Sigmoid colon (tissue), 7 donors: ENCODE results near the gene BCL3. TPM values are rescaled to one million over a fixed set of nuclear protein-coding genes. Genes with fewer than 3 reads are reported as not detected.

Source experiments
- DNase-seq: peaks from one replicate; pipeline ENCODE4 v3.0.0-alpha.2; 2019
- H3K27ac ChIP-seq, 4 donors: fragments of 200-600 bp; sonication (generic); one replicate each; pipeline ENCODE4 v1.5.1; 2016 to 2019; ENCODE audit warnings: mild to moderate bottlenecking in 1 of 4
- H3K27me3 ChIP-seq, 3 donors: fragments of 200-600 bp; sonication (generic); one replicate each; pipeline ENCODE4 v1.5.1; 2019; ENCODE audit warnings: mild to moderate bottlenecking in 1 of 3
- H3K36me3 ChIP-seq, 4 donors: fragments of 200-600 bp; sonication (generic); one replicate each; pipeline ENCODE4 v1.5.1; 2016 to 2019
- H3K4me1 ChIP-seq, 4 donors: fragments of 200-600 bp; sonication (generic); one replicate each; pipeline ENCODE4 v1.5.1; 2017 to 2019
- H3K4me3 ChIP-seq, 4 donors: fragments of 200-600 bp; sonication (generic); one replicate each; pipeline ENCODE4 v1.5.1; 2017 to 2019; ENCODE audit warnings: mild to moderate bottlenecking in 2 of 4, moderate library complexity in 1 of 4
- H3K9me3 ChIP-seq, 4 donors: fragments of 200-600 bp in 3 of 4; sonication (generic) in 3 of 4; one replicate each; pipeline versions ENCODE4 v1.5.1 to v1.6.1; 2013 to 2019
- EP300 ChIP-seq, 4 donors: sonication (generic); formaldehyde crosslinking; IDR thresholded peaks; one replicate each; pipeline ENCODE4 v1.6.1; 2017; ENCODE audit warnings: antibody characterized with exemption in 4 of 4
- POLR2A ChIP-seq, 2 donors: fragments of 450-650 bp; IDR thresholded peaks; one replicate each; pipeline ENCODE4 v1.6.1; 2016; ENCODE audit warnings: antibody characterized with exemption in 2 of 2, mild to moderate bottlenecking in 2 of 2, moderate library complexity in 2 of 2
- POLR2AphosphoS5 ChIP-seq, 4 donors: sonication (generic); formaldehyde crosslinking; IDR thresholded peaks; one replicate each; pipeline ENCODE4 v1.6.1; 2017; ENCODE audit warnings: antibody characterized with exemption in 4 of 4
- WGBS, 2 donors: extraction: QIAGEN DNeasy Blood & Tissue Kit; methylation state at CpG; one replicate each; pipeline ENCODE4 v1.1.7; 2013; 5-methylcytosine and 5-hydroxymethylcytosine counted together
- intact Hi-C: fragments of 100-400 bp; cut with DNase I; formaldehyde crosslinking; loops from one replicate; pipeline ENCODE4 v1.15.1; 2023
- polyA plus RNA-seq, 3 donors: library from polyadenylated mRNA; stranded (reverse); fragments of 200-250 nt; gene quantifications; one replicate each; pipeline ENCODE4 v1.2.3, GENCODE V29; 2013
- total RNA-seq, 4 donors: library from RNA; depleted of rRNA; stranded (reverse); fragments of >200 nt; gene quantifications; one replicate each; pipeline ENCODE4 v1.1.0, GENCODE V29; 2016
- TF ChIP-seq, protein P1 (sequence below), 4 experiments: fragments of 450-650 bp in 3 of 4; fragments of 200-600 bp in 1 of 4; IDR thresholded peaks; one replicate each; pipeline ENCODE4 v1.5.1; 2016 to 2019; ENCODE audit warnings: antibody characterized with exemption in 4 of 4, mild to moderate bottlenecking in 3 of 4, moderate library complexity in 2 of 4
- donor health status: healthy with polysubstance abuse.
- donor health status: Bipolar disorder and iron deficiency.
- donor health status: healthy.

Gene BCL3
- total and polyA plus RNA-seq, 7 donors: 13.9 to 104 (median 44.4) TPM

DNA sequence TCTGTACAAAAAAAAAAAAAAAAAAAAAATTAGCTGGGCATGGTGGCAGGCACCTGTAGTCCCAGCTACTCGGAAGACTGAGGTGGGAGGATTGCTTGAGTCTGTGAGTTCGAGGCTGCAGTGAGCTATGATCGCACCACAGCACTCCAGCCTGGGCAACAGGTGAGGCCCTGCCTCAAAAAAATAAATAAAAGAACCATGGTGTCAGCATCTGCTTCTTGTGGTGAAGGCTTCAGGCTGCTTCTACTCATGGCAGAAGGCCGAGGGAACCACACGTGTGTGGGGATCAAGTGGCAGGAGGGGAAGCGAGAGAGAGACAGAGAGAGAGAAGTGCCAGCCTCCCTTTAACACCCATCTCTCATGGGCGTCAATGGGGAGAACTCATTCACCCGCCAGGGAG lies 13.5 kb downstream of the BCL3 start:
- Histone ChIP-seq H3K4me1 (peaks cover 0 to 26% (median 21%) of the 10 kb centered on the region in 4 donors), H3K9me3 (no peaks in the 10 kb centered on the region), H3K27ac (no peak overlapping the region), H3K4me3 (no peak overlapping the region), H3K36me3 (peaks cover 0 to 34% (median 10%) of the 10 kb centered on the region in 4 donors), H3K27me3 (no peaks in the 10 kb centered on the region)
- TF ChIP-seq POLR2AphosphoS5 (IDR thresholded peaks at IDR 0.05): no peak
- TF ChIP-seq EP300 (IDR thresholded peaks at IDR 0.05): no peak
- TF ChIP-seq POLR2A (IDR thresholded peaks at IDR 0.05): no peak
- TF ChIP-seq, protein P1, sequence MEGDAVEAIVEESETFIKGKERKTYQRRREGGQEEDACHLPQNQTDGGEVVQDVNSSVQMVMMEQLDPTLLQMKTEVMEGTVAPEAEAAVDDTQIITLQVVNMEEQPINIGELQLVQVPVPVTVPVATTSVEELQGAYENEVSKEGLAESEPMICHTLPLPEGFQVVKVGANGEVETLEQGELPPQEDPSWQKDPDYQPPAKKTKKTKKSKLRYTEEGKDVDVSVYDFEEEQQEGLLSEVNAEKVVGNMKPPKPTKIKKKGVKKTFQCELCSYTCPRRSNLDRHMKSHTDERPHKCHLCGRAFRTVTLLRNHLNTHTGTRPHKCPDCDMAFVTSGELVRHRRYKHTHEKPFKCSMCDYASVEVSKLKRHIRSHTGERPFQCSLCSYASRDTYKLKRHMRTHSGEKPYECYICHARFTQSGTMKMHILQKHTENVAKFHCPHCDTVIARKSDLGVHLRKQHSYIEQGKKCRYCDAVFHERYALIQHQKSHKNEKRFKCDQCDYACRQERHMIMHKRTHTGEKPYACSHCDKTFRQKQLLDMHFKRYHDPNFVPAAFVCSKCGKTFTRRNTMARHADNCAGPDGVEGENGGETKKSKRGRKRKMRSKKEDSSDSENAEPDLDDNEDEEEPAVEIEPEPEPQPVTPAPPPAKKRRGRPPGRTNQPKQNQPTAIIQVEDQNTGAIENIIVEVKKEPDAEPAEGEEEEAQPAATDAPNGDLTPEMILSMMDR (IDR thresholded peaks at IDR 0.05): no peak
- intact Hi-C loops: no loop called here
- DNase-seq: peak; percentile 39
- WGBS, 2 donors: 61 to 88% methylated on average over 8 of the region's 8 CpGs

DNA sequence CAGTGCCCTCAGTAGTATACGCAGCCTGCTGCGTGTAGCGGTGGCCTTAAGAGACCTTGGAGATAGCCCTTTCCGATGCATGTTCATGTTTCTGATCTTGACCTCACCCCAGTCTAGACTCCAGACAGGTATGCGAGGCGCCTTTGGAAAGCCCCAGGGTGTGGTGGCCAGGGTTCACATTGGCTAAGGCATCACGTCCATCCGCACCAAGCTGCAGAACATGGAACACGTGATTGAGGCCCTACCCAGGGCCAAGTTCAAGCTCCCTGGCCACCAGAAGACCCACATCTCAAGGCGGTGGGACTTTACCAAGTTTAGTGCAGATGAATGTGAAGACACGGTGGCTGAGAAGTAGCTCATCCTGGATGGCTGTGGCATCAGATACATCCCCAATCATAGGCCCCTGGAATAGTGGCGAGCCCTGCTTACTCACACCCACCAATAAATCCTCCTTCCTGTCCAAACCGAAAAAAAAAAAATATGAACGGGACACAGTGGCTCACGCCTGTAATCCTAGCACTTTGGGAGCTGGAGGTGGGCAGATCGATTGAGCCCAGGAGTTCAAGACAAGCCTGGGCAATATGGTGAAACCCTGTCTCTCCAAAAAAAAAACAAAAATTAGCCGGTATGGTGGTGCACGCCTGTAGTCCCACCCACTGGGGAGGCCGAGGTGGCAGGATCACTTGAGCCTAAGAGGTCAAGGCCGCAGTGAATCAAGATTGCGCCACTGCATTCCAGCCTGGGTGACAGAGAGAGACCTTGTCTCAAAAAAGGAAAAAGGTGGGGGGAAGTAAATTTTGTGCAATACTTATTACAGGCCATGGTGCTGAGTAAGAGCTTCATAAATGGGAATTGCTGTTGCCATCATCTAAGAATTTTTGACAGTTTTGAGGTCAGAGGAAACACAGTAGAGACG lies 16.8 kb downstream of the BCL3 start:
- no peak overlapping the region for H3K27ac ChIP-seq
- intact Hi-C loops: no loop called here
- 23 to 69% methylated on average over 22 of the region's 22 CpGs for WGBS, 2 donors

GRCh38 chr19:44765949-44766335 lies 17.4 kb downstream of the BCL3 start:
- intact Hi-C loops: no loop called here
- DNase-seq: no peak
- peaks cover 0 to 5% (median 0%) of the 10 kb centered on the region in 4 donors for H3K36me3 ChIP-seq
- no peak for TF ChIP-seq EP300 (IDR thresholded peaks at IDR 0.05)
- TF ChIP-seq, protein P1 (IDR thresholded peaks at IDR 0.05): no peak
- TF ChIP-seq POLR2A (IDR thresholded peaks at IDR 0.05): no peak
- TF ChIP-seq POLR2AphosphoS5 (IDR thresholded peaks at IDR 0.05): no peak
- WGBS, 2 donors: 66 to 93% methylated on average over 3 of the region's 3 CpGs
- H3K4me1 ChIP-seq: no peaks in the 10 kb centered on the region
- H3K4me3 ChIP-seq: no peak overlapping the region
- H3K27me3 ChIP-seq: no peaks in the 10 kb centered on the region
- no peak overlapping the region for H3K27ac ChIP-seq
- no peaks in the 10 kb centered on the region for H3K9me3 ChIP-seq

More for the DNA sequence above, 16.8 kb downstream of the BCL3 start:
- Histone ChIP-seq H3K36me3 (peaks cover 0 to 11% (median 1%) of the 10 kb centered on the region in 4 donors), H3K27me3 (no peaks in the 10 kb centered on the region), H3K9me3 (no peaks in the 10 kb centered on the region), H3K4me3 (no peak overlapping the region), H3K4me1 (no peaks in the 10 kb centered on the region)
- TF ChIP-seq, protein P1 (IDR thresholded peaks at IDR 0.05): no peak
- TF ChIP-seq POLR2AphosphoS5 (IDR thresholded peaks at IDR 0.05): peak in 1 of 4 donors; percentile 21
- DNase-seq: peak; percentile 64

DNA sequence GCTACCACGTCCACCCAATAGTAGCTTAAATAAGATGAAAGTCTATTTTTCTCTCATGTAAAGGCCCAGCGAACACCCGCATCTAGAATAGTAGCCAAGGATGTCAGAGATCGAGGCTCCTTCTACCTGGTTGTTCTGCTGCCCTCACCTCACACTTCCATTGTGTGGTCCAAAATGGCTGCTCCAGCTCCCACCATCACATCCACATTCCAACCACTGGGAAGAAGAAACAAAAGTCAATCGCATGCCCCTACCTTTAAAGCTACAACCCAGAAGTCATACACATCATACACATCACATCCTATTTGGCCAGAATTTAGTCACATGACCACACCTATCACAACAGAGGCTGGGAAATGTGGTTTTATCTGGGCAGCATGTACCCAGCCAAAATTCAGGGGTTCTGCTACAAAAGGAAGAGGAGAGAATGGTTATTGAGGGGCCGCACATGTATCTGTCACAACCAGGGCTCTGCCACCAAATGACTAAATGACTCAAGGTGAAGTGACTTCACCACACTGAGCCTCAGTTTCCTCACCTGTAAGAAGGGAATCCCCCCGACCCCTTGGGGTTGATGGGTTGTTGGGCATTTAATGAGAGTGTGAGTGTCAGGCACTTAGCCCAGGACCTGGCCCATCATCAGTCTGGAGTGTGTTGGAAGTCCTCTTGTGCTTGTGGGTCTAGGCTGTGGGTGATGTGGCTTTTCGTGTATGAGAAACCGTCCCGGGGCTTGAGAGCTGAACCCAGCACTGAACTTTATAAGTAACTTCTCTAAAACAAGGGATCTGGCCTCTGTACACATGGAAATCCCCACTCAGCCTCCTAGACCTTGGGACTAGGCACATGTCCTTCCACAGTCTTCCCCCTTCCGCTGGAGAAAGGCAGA lies 19.0 kb downstream of the BCL3 start:
- DNase-seq: no peak
- Histone ChIP-seq H3K4me1 (no peaks in the 10 kb centered on the region), H3K4me3 (no peak overlapping the region), H3K9me3 (no peaks in the 10 kb centered on the region), H3K27ac (no peak overlapping the region), H3K36me3 (no peaks in the 10 kb centered on the region), H3K27me3 (no peaks in the 10 kb centered on the region)
- TF ChIP-seq POLR2AphosphoS5 (IDR thresholded peaks at IDR 0.05): no peak
- TF ChIP-seq, protein P1 (IDR thresholded peaks at IDR 0.05): no peak
- WGBS, 2 donors: 72 to 75% methylated on average over 11 of the region's 11 CpGs
- intact Hi-C loops: no loop called here
